Fibroblast of lung (primary cell): Measurements from ENCODE around the gene PKN3. TPM values are rescaled to one million over a fixed set of nuclear protein-coding genes. Genes with fewer than 3 reads are reported as not detected.

Experiments
- DNase-seq, 2 donors: peaks; one replicate each; pipeline versions ENCODE4 v3.0.0 to v3.0.0-alpha.2; 2010; ENCODE audit warnings: low read depth in 2 of 2
- H2AFZ ChIP-seq: 2 replicates; pipeline ENCODE4 v1.5.1; 2012; ENCODE audit warnings: low read length, control low read depth, inconsistent platforms
- H3K27ac ChIP-seq: 2 replicates; pipeline ENCODE4 v1.5.1; 2011; ENCODE audit warnings: low read length, control low read depth; ENCODE audit not compliant: insufficient read depth
- H3K27me3 ChIP-seq: 2 replicates; pipeline ENCODE4 v1.5.1; 2011; ENCODE audit warnings: mild to moderate bottlenecking, low read length; ENCODE audit not compliant: control insufficient read depth, insufficient read depth
- H3K36me3 ChIP-seq: 2 replicates; pipeline ENCODE4 v1.5.1; 2011; ENCODE audit warnings: low read length; ENCODE audit not compliant: control insufficient read depth, insufficient read depth
- H3K4me1 ChIP-seq: 2 replicates; pipeline ENCODE4 v1.5.1; 2011; ENCODE audit warnings: low read length; ENCODE audit not compliant: control insufficient read depth, insufficient read depth; ENCODE audit errors: extremely low read depth
- H3K4me2 ChIP-seq: 2 replicates; pipeline ENCODE4 v1.5.1; 2011; ENCODE audit warnings: low read length, control low read depth; ENCODE audit not compliant: insufficient read depth; ENCODE audit errors: extremely low read depth
- H3K4me3 ChIP-seq, 4 experiments: fragments of 200-600 bp in 1 of 4; sonication (generic) in 1 of 4; replicated peaks in 1 of 4; 2 replicates each; pipeline ENCODE4 v1.5.1; 2011 to 2016; ENCODE audit warnings: low read length in 4 of 4, low read depth in 3 of 4, mild to moderate bottlenecking in 3 of 4, control low read depth in 2 of 4, inconsistent platforms in 1 of 4, mixed read lengths in 1 of 4; ENCODE audit not compliant: insufficient read depth in 1 of 4; ENCODE audit errors: control extremely low read depth in 1 of 4
- H3K79me2 ChIP-seq: 2 replicates; pipeline ENCODE4 v1.5.1; 2012; ENCODE audit warnings: mild to moderate bottlenecking, low read length, inconsistent platforms; ENCODE audit not compliant: control insufficient read depth, insufficient read depth
- H3K9ac ChIP-seq: 2 replicates; pipeline ENCODE4 v1.5.1; 2011; ENCODE audit warnings: mild to moderate bottlenecking, low read length, control low read depth; ENCODE audit not compliant: insufficient read depth
- H3K9me3 ChIP-seq: 2 replicates; pipeline ENCODE4 v1.5.1; 2012; ENCODE audit warnings: low read depth, low read length; ENCODE audit not compliant: control insufficient read depth, insufficient read depth
- H4K20me1 ChIP-seq: 2 replicates; pipeline ENCODE4 v1.5.1; 2011; ENCODE audit warnings: low read length; ENCODE audit not compliant: control insufficient read depth, insufficient read depth; ENCODE audit errors: extremely low read depth
- CTCF ChIP-seq, 2 donors: IDR thresholded peaks in 1 of 2; conservative IDR thresholded peaks in 1 of 2; 1 replicate in 1 of 2; 2 replicates in 1 of 2; pipeline ENCODE4 v1.5.1; 2011 to 2012; ENCODE audit warnings: low read length in 2 of 2, control low read depth in 1 of 2, inconsistent platforms in 1 of 2, low read depth in 1 of 2, mild to moderate bottlenecking in 1 of 2
- EZH2 ChIP-seq: IDR thresholded peaks from 2 replicates; pipeline ENCODE4 v1.5.1; 2012; ENCODE audit warnings: low read length, control low read depth, mild to moderate bottlenecking; ENCODE audit errors: missing control alignments
- polyA plus RNA-seq, 2 donors: library from polyadenylated mRNA; depleted of rRNA in 1 of 2; stranded (reverse) in 1 of 2; unstranded in 1 of 2; fragments of >200 nt; gene quantifications; 2 replicates each; pipeline ENCODE4 v1.2.1, GENCODE V29; 2011 to 2012; ENCODE audit warnings: missing spikeins in 1 of 2
- total RNA-seq: library from RNA; depleted of rRNA; stranded (reverse); fragments of >200 nt; gene quantifications from 2 replicates; pipeline ENCODE4 v1.2.1, GENCODE V29; 2014

The PKN3 gene
- total and polyA plus RNA-seq, 2 donors (not counting 1 experiment from before 2014, with no cell fraction given): 1.7 to 1.8 TPM

DNA sequence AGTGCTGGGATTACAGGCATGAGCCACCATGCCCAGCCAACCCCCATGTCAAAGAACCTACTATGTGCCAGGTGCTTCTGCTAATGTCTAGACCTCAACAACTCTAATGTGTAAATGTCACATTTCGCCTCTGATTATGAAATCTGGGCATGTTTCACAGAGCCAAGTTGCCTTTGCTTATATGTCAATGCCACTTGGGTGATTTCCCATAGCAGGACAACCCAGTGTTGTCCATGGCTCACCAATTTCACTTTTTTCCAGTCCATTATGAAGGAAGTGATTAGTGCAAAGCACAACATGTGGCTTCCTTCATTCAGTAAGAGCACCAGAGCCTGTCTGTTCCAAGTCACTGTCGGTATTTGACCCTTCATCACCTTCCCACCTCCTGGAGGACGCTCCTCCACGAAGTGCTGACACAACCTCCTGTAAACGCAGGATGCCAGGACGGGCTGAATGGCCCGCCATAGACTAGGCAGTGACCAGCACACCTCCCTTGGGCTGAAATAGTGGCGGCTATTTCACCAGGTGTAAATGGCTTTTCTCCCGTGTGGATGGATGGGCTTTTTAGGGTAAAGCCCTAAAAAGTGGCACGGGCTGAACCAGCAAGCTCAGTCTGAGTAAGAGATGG, 962 bp upstream of the PKN3 start:
- no peak for DNase-seq
- peaks cover 4% of the 10 kb centered on the region for H3K4me1 ChIP-seq
- no peak overlapping the region for H3K4me3 ChIP-seq
- H3K4me2 ChIP-seq: no peak overlapping the region
- no peak overlapping the region for H3K27ac ChIP-seq
- H3K79me2 ChIP-seq: no peaks in the 10 kb centered on the region
- no peaks in the 10 kb centered on the region for H3K27me3 ChIP-seq
- H3K9me3 ChIP-seq: no peaks in the 10 kb centered on the region
- H2AFZ ChIP-seq: no peak overlapping the region
- TF ChIP-seq EZH2 (no peak), CTCF (conservative IDR thresholded peaks at IDR 0.05 in 1 of 2, IDR thresholded peaks at IDR 0.05 in 1 of 2; ENCODE audit: low read depth in 1 of 2, low read length in 2 of 2) (no peak)
- peaks cover 2% of the 10 kb centered on the region for H3K36me3 ChIP-seq
- H4K20me1 ChIP-seq: no peaks in the 10 kb centered on the region
- H3K9ac ChIP-seq: no peak overlapping the region

DNA sequence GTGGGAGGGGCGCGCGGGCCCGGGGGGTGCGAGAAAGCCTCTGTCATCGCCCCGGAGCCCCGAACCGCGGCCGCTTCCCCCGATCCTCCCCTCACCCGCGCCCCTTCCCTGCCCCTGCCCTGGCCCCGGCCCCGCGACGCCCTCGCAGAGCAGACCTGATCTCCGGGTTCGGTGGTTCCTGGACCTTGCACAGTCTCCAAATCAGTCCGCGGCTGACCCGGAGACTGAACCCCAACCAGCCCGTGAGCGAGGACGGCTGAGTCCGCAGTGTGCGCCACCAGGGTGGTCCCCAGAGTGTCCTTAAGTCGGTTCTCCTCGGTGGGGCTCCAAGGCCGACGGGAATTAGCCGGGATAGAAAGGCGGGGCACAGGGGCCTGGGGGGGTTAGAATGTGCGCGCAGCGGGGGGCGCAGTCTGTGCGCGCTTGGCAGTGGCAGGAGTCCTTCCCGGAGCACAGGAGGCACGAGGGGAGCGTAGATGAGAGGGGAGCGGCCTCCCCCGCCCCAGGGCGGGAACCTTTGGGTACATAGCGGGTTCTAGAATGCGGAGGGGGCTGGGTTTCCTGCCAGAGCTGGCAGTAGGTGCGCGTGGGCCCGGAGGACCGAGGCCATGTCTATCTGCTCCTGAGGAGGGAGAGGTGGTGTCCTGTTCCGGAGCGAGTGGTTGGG, 779 bp downstream of the PKN3 start:
- no peaks in the 10 kb centered on the region for H4K20me1 ChIP-seq
- H3K79me2 ChIP-seq: no peaks in the 10 kb centered on the region
- no peak for TF ChIP-seq EZH2
- TF ChIP-seq CTCF (conservative IDR thresholded peaks at IDR 0.05 in 1 of 2, IDR thresholded peaks at IDR 0.05 in 1 of 2; ENCODE audit: low read depth in 1 of 2, low read length in 2 of 2): no peak
- peak overlapping the region; percentile 74 for H2AFZ ChIP-seq
- peak overlapping the region; percentile 75 for H3K4me2 ChIP-seq
- no peaks in the 10 kb centered on the region for H3K27me3 ChIP-seq
- H3K9ac ChIP-seq: peak overlapping the region; percentile 63
- no peaks in the 10 kb centered on the region for H3K9me3 ChIP-seq
- H3K36me3 ChIP-seq: no peaks in the 10 kb centered on the region
- DNase-seq: no peak
- peaks cover 4% of the 10 kb centered on the region for H3K4me1 ChIP-seq
- peak overlapping the region; percentile 45 to 73 (median 66) for H3K4me3 ChIP-seq
- no peak overlapping the region for H3K27ac ChIP-seq

DNA sequence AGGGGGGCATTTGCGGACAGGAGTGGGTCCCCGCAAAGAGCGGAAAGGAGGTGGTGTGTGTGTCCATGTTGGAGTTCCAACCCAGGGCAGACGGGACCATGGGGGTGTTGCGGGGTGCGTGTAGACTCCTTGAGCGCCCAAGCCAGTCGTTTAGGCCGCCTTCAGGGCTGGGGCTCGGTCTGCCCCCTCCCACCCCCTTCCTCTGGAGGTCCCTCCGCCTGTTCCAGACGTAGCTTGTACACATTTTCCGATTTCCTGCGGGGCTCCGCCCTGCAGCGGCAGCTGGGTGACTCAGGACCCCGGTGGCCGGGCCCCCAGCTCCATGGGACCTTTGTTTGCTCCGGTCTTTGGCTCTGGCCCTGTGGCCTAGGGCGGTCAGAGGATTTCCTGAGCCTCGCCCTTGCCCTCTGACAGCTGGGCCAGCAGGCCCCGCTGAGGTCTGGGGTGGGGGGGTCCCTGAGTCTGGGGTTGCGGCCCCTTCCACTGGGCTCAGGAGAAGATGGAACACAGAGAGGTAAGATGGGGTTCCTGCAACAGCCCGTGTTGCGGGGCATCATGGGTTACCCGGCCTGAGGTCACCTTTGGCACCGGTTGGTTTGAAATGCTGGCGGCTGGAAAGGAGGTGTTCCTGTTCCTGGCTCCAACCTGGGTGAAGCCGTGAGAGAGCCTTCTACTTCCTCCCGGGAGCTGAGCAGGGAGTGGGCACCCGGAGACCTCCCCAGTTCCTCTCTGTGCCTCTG, 1.5 kb downstream of the PKN3 start:
- no peaks in the 10 kb centered on the region for H4K20me1 ChIP-seq
- H3K4me3 ChIP-seq: peak overlapping the region in 3 of 4 experiments; percentile 64 to 73 (median 67)
- no peak overlapping the region for H2AFZ ChIP-seq
- H3K27me3 ChIP-seq: no peaks in the 10 kb centered on the region
- TF ChIP-seq EZH2: no peak
- H3K27ac ChIP-seq: no peak overlapping the region
- H3K9ac ChIP-seq: no peak overlapping the region
- no peak for DNase-seq
- H3K36me3 ChIP-seq: no peaks in the 10 kb centered on the region
- H3K9me3 ChIP-seq: no peaks in the 10 kb centered on the region
- peak overlapping the region; percentile 75 for H3K4me2 ChIP-seq
- H3K79me2 ChIP-seq: no peaks in the 10 kb centered on the region
- peaks cover 4% of the 10 kb centered on the region for H3K4me1 ChIP-seq
